H9 (cell line): ENCODE measurements around the gene TANK. TPM values are rescaled to one million over a fixed set of nuclear protein-coding genes. Genes with fewer than 3 reads are reported as not detected.

ENCODE experiments used
- DNase-seq: peaks from one replicate; pipeline ENCODE4 v3.0.0-alpha.2; 2017
- H2AFZ ChIP-seq: one replicate; pipeline ENCODE4 v1.6.1; 2013; ENCODE audit warnings: mild to moderate bottlenecking, low read length, control low read depth, moderate library complexity
- H2AK5ac ChIP-seq: 2 replicates; pipeline ENCODE4 v1.6.1; 2013; ENCODE audit warnings: low read length, control low read depth, mixed read lengths; ENCODE audit not compliant: insufficient read length
- H2BK120ac ChIP-seq: one replicate; pipeline ENCODE4 v1.6.1; 2013; ENCODE audit warnings: low read depth, mild to moderate bottlenecking, low read length, control low read depth, inconsistent platforms; ENCODE audit not compliant: poor library complexity, severe bottlenecking
- H2BK12ac ChIP-seq: 2 replicates; pipeline ENCODE4 v1.6.1; 2013; ENCODE audit warnings: low read length, control low read depth, mixed read lengths, low read depth; ENCODE audit not compliant: insufficient read length
- H2BK15ac ChIP-seq: 2 replicates; pipeline ENCODE4 v1.6.1; 2013; ENCODE audit warnings: low read depth, low read length, control low read depth
- H2BK20ac ChIP-seq: one replicate; pipeline ENCODE4 v1.6.1; 2013; ENCODE audit warnings: low read depth, mild to moderate bottlenecking, low read length, control low read depth, inconsistent platforms; ENCODE audit not compliant: poor library complexity, severe bottlenecking
- H2BK5ac ChIP-seq: 2 replicates; pipeline ENCODE4 v1.6.1; 2013; ENCODE audit warnings: low read length, control low read depth, mixed read lengths; ENCODE audit not compliant: insufficient read length
- H3K14ac ChIP-seq: 2 replicates; pipeline ENCODE4 v1.6.1; 2013; ENCODE audit warnings: low read length, control low read depth; ENCODE audit not compliant: insufficient read depth
- H3K18ac ChIP-seq: 2 replicates; pipeline ENCODE4 v1.6.1; 2013; ENCODE audit warnings: low read depth, mild to moderate bottlenecking, mixed read lengths, low read length, control low read depth; ENCODE audit not compliant: insufficient read length
- H3K23ac ChIP-seq: 2 replicates; pipeline ENCODE4 v1.6.1; 2013; ENCODE audit warnings: low read length, control low read depth, mixed read lengths, low read depth; ENCODE audit not compliant: insufficient read length
- H3K23me2 ChIP-seq: 2 replicates; pipeline ENCODE4 v1.6.1; 2013; ENCODE audit warnings: low read depth, mild to moderate bottlenecking, mixed read lengths, low read length, control low read depth; ENCODE audit not compliant: insufficient read length, poor library complexity, severe bottlenecking
- H3K27ac ChIP-seq: 2 replicates; pipeline ENCODE4 v1.5.1; 2013; ENCODE audit warnings: low read length, control low read depth, mixed read lengths, low read depth; ENCODE audit not compliant: insufficient read length
- H3K27me3 ChIP-seq: 2 replicates; pipeline ENCODE4 v1.6.1; 2013; ENCODE audit warnings: low read length, control low read depth, inconsistent platforms; ENCODE audit not compliant: insufficient read depth
- H3K4ac ChIP-seq: 2 replicates; pipeline ENCODE4 v1.6.1; 2013; ENCODE audit warnings: low read depth, mild to moderate bottlenecking, control low read depth, inconsistent platforms, low read length, moderate library complexity
- H3K4me1 ChIP-seq: 2 replicates; pipeline ENCODE4 v1.6.1; 2013; ENCODE audit warnings: low read length, control low read depth, inconsistent platforms; ENCODE audit not compliant: insufficient read depth
- H3K4me2 ChIP-seq: 2 replicates; pipeline ENCODE4 v1.6.1; 2013; ENCODE audit warnings: low read length, control low read depth, mixed read lengths; ENCODE audit not compliant: insufficient read length, insufficient read depth
- H3K56ac ChIP-seq: 2 replicates; pipeline ENCODE4 v1.6.1; 2013; ENCODE audit warnings: low read depth, mild to moderate bottlenecking, mixed read lengths, low read length, control low read depth; ENCODE audit not compliant: insufficient read length
- H3K79me1 ChIP-seq: 2 replicates; pipeline ENCODE4 v1.6.1; 2013; ENCODE audit warnings: low read depth, mild to moderate bottlenecking, moderate library complexity, low read length, control low read depth, inconsistent platforms; ENCODE audit not compliant: insufficient read depth, poor library complexity, severe bottlenecking
- H3K79me2 ChIP-seq: 2 replicates; pipeline ENCODE4 v1.6.1; 2013; ENCODE audit warnings: low read length, control low read depth, inconsistent platforms; ENCODE audit not compliant: insufficient read depth
- H3K9ac ChIP-seq: 2 replicates; pipeline ENCODE4 v1.6.1; 2013; ENCODE audit warnings: low read length, control low read depth, mixed read lengths; ENCODE audit not compliant: insufficient read length; ENCODE audit errors: extremely low read depth
- H3K9me3 ChIP-seq: one replicate; pipeline ENCODE4 v1.6.1; 2013; ENCODE audit warnings: low read depth, low read length, inconsistent platforms; ENCODE audit not compliant: control insufficient read depth
- H3T11ph ChIP-seq: one replicate; pipeline ENCODE4 v1.6.1; 2013; ENCODE audit warnings: mild to moderate bottlenecking, low read length, control low read depth, inconsistent platforms
- H4K20me1 ChIP-seq: one replicate; pipeline ENCODE4 v1.6.1; 2013; ENCODE audit not compliant: control insufficient read depth, insufficient read length, insufficient read depth
- H4K5ac ChIP-seq: 2 replicates; pipeline ENCODE4 v1.6.1; 2013; ENCODE audit warnings: low read depth, mild to moderate bottlenecking, mixed read lengths, low read length, control low read depth; ENCODE audit not compliant: insufficient read length
- H4K8ac ChIP-seq: replicated peaks from 2 replicates; pipeline ENCODE4 v1.6.1; 2013; ENCODE audit warnings: low read length, control low read depth, mixed read lengths, low read depth; ENCODE audit not compliant: insufficient read length
- H4K91ac ChIP-seq: 2 replicates; pipeline ENCODE4 v1.6.1; 2013; ENCODE audit warnings: low read depth, mild to moderate bottlenecking, moderate library complexity, mixed read lengths, low read length, control low read depth; ENCODE audit not compliant: insufficient read length
- H3K27ac Mint-ChIP-seq, 3 experiments: 2 replicates in 2 of 3; 3 replicates in 1 of 3; pipeline ENCODE4 v1.8.0; 2020 to 2021; ENCODE audit warnings: mixed read lengths in 3 of 3, mild to moderate bottlenecking in 1 of 3, moderate library complexity in 1 of 3
- H3K27me3 Mint-ChIP-seq: 2 replicates; pipeline ENCODE4 v1.8.0; 2021; ENCODE audit warnings: low read depth, mild to moderate bottlenecking, moderate library complexity, mixed read lengths
- H3K36me3 Mint-ChIP-seq, 3 experiments: 2 replicates in 2 of 3; 3 replicates in 1 of 3; pipeline ENCODE4 v1.8.0; 2020 to 2021; ENCODE audit warnings: low read depth in 3 of 3, mixed read lengths in 3 of 3; ENCODE audit not compliant: insufficient read depth in 1 of 3
- H3K4me1 Mint-ChIP-seq, 2 experiments: 2 replicates each; pipeline ENCODE4 v1.8.0; 2020; ENCODE audit warnings: mixed read lengths in 2 of 2
- H3K4me3 Mint-ChIP-seq, 2 experiments: 2 replicates in 1 of 2; 3 replicates in 1 of 2; pipeline ENCODE4 v1.8.0; 2020 to 2021; ENCODE audit warnings: mild to moderate bottlenecking in 2 of 2, mixed read lengths in 2 of 2, moderate library complexity in 1 of 2
- H3K9me3 Mint-ChIP-seq, 2 experiments: 2 replicates in 1 of 2; 3 replicates in 1 of 2; pipeline ENCODE4 v1.8.0; 2020; ENCODE audit warnings: mild to moderate bottlenecking in 2 of 2, mixed read lengths in 2 of 2, moderate library complexity in 1 of 2
- CTCF ChIP-seq: fragments of 200-600 bp; sonication (generic); conservative IDR thresholded peaks from 3 replicates; pipeline ENCODE4 v1.8.0; 2021; ENCODE audit warnings: antibody characterized with exemption, mild to moderate bottlenecking
- WGBS: extraction: QIAGEN DNeasy Blood & Tissue Kit; methylation state at CpG from one replicate; pipeline ENCODE4 v1.1.7; 2013; ENCODE audit warnings: missing lambda C conversion rate, low lambda C conversion rate, mixed read lengths; ENCODE audit not compliant: insufficient read length; ENCODE audit errors: extremely low coverage; 5-methylcytosine and 5-hydroxymethylcytosine counted together
- total RNA-seq: library from RNA; stranded (reverse); gene quantifications from 2 replicates; pipeline ENCODE4 v1.2.1, GENCODE V29; 2021

TANK gene
- total RNA-seq, 1 experiment from 2014 or later = 23.9 TPM

- no peak overlapping the region for H2BK20ac ChIP-seq
- no peaks in the 10 kb centered on the region; the same call in 1 of the 2 replicates for H3K4me1 ChIP-seq
- H2BK15ac ChIP-seq = no peak overlapping the region
- H2BK12ac ChIP-seq = no peak overlapping the region
- WGBS = no CpG with 5 or more reads among the region's 4 CpGs
- H3K18ac ChIP-seq = no peak overlapping the region
- no peak overlapping the region for H3K27ac ChIP-seq
- no peak overlapping the region for H3T11ph ChIP-seq
- H3K79me2 ChIP-seq = no peaks in the 10 kb centered on the region
- no peak overlapping the region for H3K9ac ChIP-seq
- H3K27ac Mint-ChIP-seq = no peak overlapping the region
- no peak overlapping the region for H3K4me3 Mint-ChIP-seq
- peaks cover 7% of the 10 kb centered on the region for H3K79me1 ChIP-seq
- H3K23ac ChIP-seq = no peak overlapping the region
- no peak overlapping the region for H4K8ac ChIP-seq
- H4K20me1 ChIP-seq = no peaks in the 10 kb centered on the region
- no peak overlapping the region for H2AFZ ChIP-seq
- no peak overlapping the region for H4K5ac ChIP-seq
- H3K27me3 ChIP-seq = no peaks in the 10 kb centered on the region
- no peak overlapping the region for H4K91ac ChIP-seq
- no peak overlapping the region for H2BK120ac ChIP-seq
- H3K4me1 Mint-ChIP-seq = peaks cover 15 to 29% of the 10 kb centered on the region in 2 experiments
- H3K4me2 ChIP-seq = no peak overlapping the region
- no peak overlapping the region for H2AK5ac ChIP-seq
- no peaks in the 10 kb centered on the region for H3K23me2 ChIP-seq
- no peak overlapping the region for H3K4ac ChIP-seq
- peaks cover 7 to 18% (median 8%) of the 10 kb centered on the region in 3 experiments for H3K36me3 Mint-ChIP-seq
- no peak overlapping the region for H3K56ac ChIP-seq
- H3K9me3 ChIP-seq = no peaks in the 10 kb centered on the region
- peaks cover 6 to 10% of the 10 kb centered on the region in 2 experiments; a peak in 4 of 5 replicates for H3K9me3 Mint-ChIP-seq
- H3K14ac ChIP-seq = no peak overlapping the region
- H2BK5ac ChIP-seq = no peak overlapping the region
- TF ChIP-seq CTCF = no peak
- DNase-seq = no peak
- H3K27me3 Mint-ChIP-seq = no peaks in the 10 kb centered on the region
Observed at GRCh38 chr2:161172901-161173540, 12.8 kb downstream of the TANK start.
